ENCODE results near the gene POMGNT1.

DNA sequence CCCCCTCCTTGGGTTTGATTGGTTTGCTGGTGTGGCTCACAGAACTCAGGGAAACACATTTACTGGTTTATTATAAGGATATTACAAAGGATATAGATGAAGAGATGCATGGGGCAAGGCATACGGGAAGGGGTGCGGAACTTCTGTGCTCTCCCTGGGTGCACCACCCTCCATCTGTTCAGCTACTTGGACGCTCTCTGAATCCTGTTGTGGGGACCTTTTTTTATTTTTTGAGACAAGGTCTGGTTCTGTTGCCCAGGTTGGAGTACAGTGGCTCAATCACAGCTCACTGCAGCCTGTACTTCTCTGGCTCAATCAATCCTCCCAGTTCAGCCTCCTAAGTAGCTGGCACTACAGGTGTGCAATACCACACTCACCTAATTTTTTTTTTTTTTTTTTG lies 12.3 kb upstream of the POMGNT1 start:
- TF ChIP-seq, protein P1, sequence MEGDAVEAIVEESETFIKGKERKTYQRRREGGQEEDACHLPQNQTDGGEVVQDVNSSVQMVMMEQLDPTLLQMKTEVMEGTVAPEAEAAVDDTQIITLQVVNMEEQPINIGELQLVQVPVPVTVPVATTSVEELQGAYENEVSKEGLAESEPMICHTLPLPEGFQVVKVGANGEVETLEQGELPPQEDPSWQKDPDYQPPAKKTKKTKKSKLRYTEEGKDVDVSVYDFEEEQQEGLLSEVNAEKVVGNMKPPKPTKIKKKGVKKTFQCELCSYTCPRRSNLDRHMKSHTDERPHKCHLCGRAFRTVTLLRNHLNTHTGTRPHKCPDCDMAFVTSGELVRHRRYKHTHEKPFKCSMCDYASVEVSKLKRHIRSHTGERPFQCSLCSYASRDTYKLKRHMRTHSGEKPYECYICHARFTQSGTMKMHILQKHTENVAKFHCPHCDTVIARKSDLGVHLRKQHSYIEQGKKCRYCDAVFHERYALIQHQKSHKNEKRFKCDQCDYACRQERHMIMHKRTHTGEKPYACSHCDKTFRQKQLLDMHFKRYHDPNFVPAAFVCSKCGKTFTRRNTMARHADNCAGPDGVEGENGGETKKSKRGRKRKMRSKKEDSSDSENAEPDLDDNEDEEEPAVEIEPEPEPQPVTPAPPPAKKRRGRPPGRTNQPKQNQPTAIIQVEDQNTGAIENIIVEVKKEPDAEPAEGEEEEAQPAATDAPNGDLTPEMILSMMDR (IDR thresholded peaks at IDR 0.05) = no peak
- no peak for TF ChIP-seq EZH2 (IDR thresholded peaks at IDR 0.05)
